Heart right ventricle (tissue), 16 donors: ENCODE measurements around the gene IER5. TPM values are rescaled to one million over a fixed set of nuclear protein-coding genes. Genes with fewer than 3 reads are reported as not detected.

Experiments
- ATAC-seq, 8 donors: fragments of 200-7000 bp; cut with Tn5 transposase; one replicate each; pipeline ENCODE4 v1.9.1; 2020; ENCODE audit warnings: mild to moderate bottlenecking in 8 of 8, moderate library complexity in 8 of 8, moderate number of reproducible peaks in 1 of 8
- DNase-seq, 2 donors: peaks; one replicate each; pipeline ENCODE4 v3.0.0-alpha.2; 2020
- H3K27ac ChIP-seq, 10 donors: fragments of 200-600 bp; sonication (generic) in 2 of 10; one replicate each; pipeline versions ENCODE4 v1.5.0 to v1.8.0; 2020 to 2022; ENCODE audit warnings: mild to moderate bottlenecking in 3 of 10
- H3K27me3 ChIP-seq, 7 donors: fragments of 200-600 bp; one replicate each; pipeline ENCODE4 v1.8.0; 2021 to 2022; ENCODE audit warnings: mild to moderate bottlenecking in 2 of 7
- H3K36me3 ChIP-seq, 9 donors: fragments of 200-600 bp; sonication (generic) in 1 of 9; one replicate each; pipeline versions ENCODE4 v1.5.0 to v1.8.0; 2020 to 2022; ENCODE audit warnings: mild to moderate bottlenecking in 2 of 9
- H3K4me1 ChIP-seq, 9 donors: fragments of 200-600 bp; sonication (generic) in 1 of 9; one replicate each; pipeline versions ENCODE4 v1.5.0 to v1.8.0; 2020 to 2022; ENCODE audit warnings: mild to moderate bottlenecking in 4 of 9
- H3K4me3 ChIP-seq, 10 donors: fragments of 200-600 bp; sonication (generic) in 2 of 10; one replicate each; pipeline versions ENCODE4 v1.5.0 to v1.8.0; 2020 to 2022; ENCODE audit warnings: mild to moderate bottlenecking in 7 of 10, moderate library complexity in 2 of 10
- H3K9me3 ChIP-seq, 11 donors: fragments of 200-600 bp in 10 of 11; sonication (generic) in 2 of 11; one replicate each; pipeline versions ENCODE4 v1.5.0 to v1.8.0; 2013 to 2022; ENCODE audit warnings: mild to moderate bottlenecking in 2 of 11, control low read depth in 1 of 11, moderate library complexity in 1 of 11
- CTCF ChIP-seq, 9 donors: fragments of 200-600 bp; sonication (generic) in 2 of 9; IDR thresholded peaks; one replicate each; pipeline versions ENCODE4 v1.5.0 to v1.8.0; 2021 to 2022; ENCODE audit warnings: antibody characterized with exemption in 9 of 9, mild to moderate bottlenecking in 5 of 9, moderate library complexity in 1 of 9
- WGBS, 2 donors: extraction: QIAGEN DNeasy Blood & Tissue Kit; methylation state at CpG; one replicate each; pipeline ENCODE4 v1.1.7; 2013; ENCODE audit warnings: inconsistent platforms in 1 of 2; 5-methylcytosine and 5-hydroxymethylcytosine counted together
- intact Hi-C, 10 donors: fragments of 100-400 bp; cut with DNase I; formaldehyde crosslinking; loops; one replicate each; pipeline versions ENCODE4 v1.11.1 to v1.14.2; 2022
- polyA plus RNA-seq, 2 donors: library from polyadenylated mRNA; stranded (reverse); fragments of 200-250 nt; gene quantifications; one replicate each; pipeline ENCODE4 v1.2.3, GENCODE V29; 2013
- total RNA-seq, 10 donors: library from RNA; stranded (reverse); fragmentation: NEBNext Ultra II Directional in 3 of 10; extraction: Animal tissue kit (Norgen Biotek cat#: 25700) in 3 of 10; gene quantifications; one replicate each; pipeline versions ENCODE4 v1.2.1 to v1.2.4, GENCODE V29; 2021 to 2023
- donor health status: Arrhythmogenic right ventricular cardiomyopathy.
- donor health status: ischemic (EF 13 %, LVEDD 7.1; RV severe dilation, severe dysfunction).
- donor health status: healthy with polysubstance abuse.
- donor health status: DM: no; HTN: yes; CAD: no.
- donor health status: DM: no; HTN: no; CAD: no.
- donor health status: ischemic (EF 25% LVEDD 6.9; RV normal size, moderate dysfunction).
- donor health status: ischemic (EF 25% LVEDD 5.7; RV mildly dilated, moderate dysfunction).
- donor health status: healthy.
- donor health status: DM: yes; HTN: yes; CAD: no.
- donor health status: Ischemic cardiomyopathy.
- donor health status: ischemic (EF 35%, LVEDD 5.7; RV mildly dilated, moderate dysfunction).
- donor health status: nonischemic (EF 11% LVEDD 7.7; RV severe dilation, severe dysfunction).
- donor health status: DM: yes; HTN: yes; CAD: no.
- donor health status: PGD.
- donor health status: ischemic (EF 29% LVEDD 5.4; RV normal size, mild dysfunction).
- donor health status: nonischemic (EF 23%, LVEDD 6.1; RV moderate dilation, normal function).

The IER5 gene
- total and polyA plus RNA-seq, 12 donors = 10.7 to 87.5 (median 18.7) TPM

- intact Hi-C loops = loop anchor here in 8 of 10 donors (5.0 to 10.0 kb wide), 6 partner anchors 50 to 75 kb away; partner anchors contain the start of genes MR1 (in 3 of the 8) and STX6 (in 1 of the 8)
- Histone ChIP-seq H3K36me3 (peaks cover 0 to 3% (median 0%) of the 10 kb centered on the region in 9 donors), H3K9me3 (no peaks in the 10 kb centered on the region), H3K4me3 (no peak overlapping the region), H3K27me3 (no peaks in the 10 kb centered on the region), H3K27ac (peak overlapping the region in 1 of 10 donors; percentile 96), H3K4me1 (peaks cover 0 to 42% (median 22%) of the 10 kb centered on the region in 9 donors)
- DNase-seq = no peak
- 80 to 84% methylated on average over 5 of the region's 5 CpGs for WGBS, 2 donors
- TF ChIP-seq CTCF (IDR thresholded peaks at IDR 0.05) = no peak
- ATAC-seq = no peak
These were observed 1.6 kb upstream of the IER5 start for GRCh38 chr1:181086926-181087325.

GRCh38 chr1:181087400-181087901, 1.0 kb upstream of the IER5 start:
- Histone ChIP-seq H3K27ac (peak overlapping the region in 1 of 10 donors; percentile 96), H3K9me3 (no peaks in the 10 kb centered on the region), H3K27me3 (no peaks in the 10 kb centered on the region), H3K4me1 (peaks cover 0 to 47% (median 28%) of the 10 kb centered on the region in 9 donors), H3K36me3 (peaks cover 0 to 9% (median 0%) of the 10 kb centered on the region in 9 donors), H3K4me3 (peak overlapping the region in 1 of 10 donors; percentile 89)
- DNase-seq = no peak
- no peak for ATAC-seq
- intact Hi-C loops = loop anchor here in 8 of 10 donors (5.0 to 10.0 kb wide), 6 partner anchors 50 to 75 kb away; partner anchors contain the start of genes MR1 (in 3 of the 8) and STX6 (in 1 of the 8)
- no peak for TF ChIP-seq CTCF (IDR thresholded peaks at IDR 0.05)
- WGBS, 2 donors = 71 to 75% methylated on average over 8 of the region's 8 CpGs

GRCh38 chr1:181089017-181089675, 646 bp downstream of the IER5 start:
- Histone ChIP-seq H3K9me3 (no peaks in the 10 kb centered on the region), H3K36me3 (peaks cover 0 to 25% (median 0%) of the 10 kb centered on the region in 9 donors), H3K4me1 (peaks cover 0 to 61% (median 44%) of the 10 kb centered on the region in 9 donors), H3K27ac (peak overlapping the region; percentile 89 to 97 (median 94)), H3K4me3 (peak overlapping the region; percentile 65 to 94 (median 84)), H3K27me3 (no peaks in the 10 kb centered on the region)
- DNase-seq = peak in 1 of 2 donors; percentile 35
- peak; percentile 0 to 28 (median 8) for ATAC-seq
- 0% methylated on average over 66 to 97 of the region's 97 CpGs for WGBS, 2 donors
- no peak for TF ChIP-seq CTCF (IDR thresholded peaks at IDR 0.05)
- intact Hi-C loops = loop anchor here in 9 of 10 donors (2.0 to 10.0 kb wide), 10 partner anchors 16 to 73 kb away; partner anchors contain the start of genes MR1 (in 3 of the 9) and STX6 (in 1 of the 9)

- Histone ChIP-seq H3K27ac (peak overlapping the region; percentile 89 to 97 (median 94)), H3K4me1 (peaks cover 0 to 61% (median 50%) of the 10 kb centered on the region in 9 donors), H3K4me3 (peak overlapping the region; percentile 65 to 94 (median 84)), H3K36me3 (peaks cover 0 to 27% (median 0%) of the 10 kb centered on the region in 9 donors), H3K9me3 (no peaks in the 10 kb centered on the region), H3K27me3 (no peaks in the 10 kb centered on the region)
- ATAC-seq (peak; percentile 39 to 81 (median 68)), DNase-seq (peak; percentile 73 to 74)
- intact Hi-C loops = loop anchor here in 9 of 10 donors (2.0 to 10.0 kb wide), 11 partner anchors 15 to 72 kb away; partner anchors contain the start of genes MR1 (in 3 of the 9) and STX6 (in 1 of the 9)
- TF ChIP-seq CTCF (IDR thresholded peaks at IDR 0.05) = no peak
- 0 to 1% methylated on average over 48 of the region's 48 CpGs for WGBS, 2 donors
These were observed 1.4 kb downstream of the IER5 start for GRCh38 chr1:181089676-181090544.
